ENCODE results near the gene KATNB1.

Gene KATNB1

GRCh38 chr16:57749101-57749692 is 13.6 kb downstream of the KATNB1 start:
- Mint-ChIP-seq H3K36me3 (ENCODE audit: low read depth) (peaks cover 67% of the 10 kb centered on the region), H3K4me1 (ENCODE audit: low read depth) (no peaks in the 10 kb centered on the region), H3K27me3 (no peaks in the 10 kb centered on the region), H3K9me3 (no peaks in the 10 kb centered on the region), H3K4me3 (no peak overlapping the region), H3K27ac (no peak overlapping the region)
- intact Hi-C loops (cut with micrococcal nuclease): no loop called here

- no peaks in the 10 kb centered on the region for H3K9me3 Mint-ChIP-seq
- H3K27me3 Mint-ChIP-seq: no peaks in the 10 kb centered on the region
- H3K27ac Mint-ChIP-seq: no peak overlapping the region
- no peaks in the 10 kb centered on the region for H3K4me1 Mint-ChIP-seq (ENCODE audit: low read depth)
- no peak overlapping the region for H3K4me3 Mint-ChIP-seq
- peaks cover 67% of the 10 kb centered on the region for H3K36me3 Mint-ChIP-seq (ENCODE audit: low read depth)
- intact Hi-C loops (cut with micrococcal nuclease): no loop called here
Observed at GRCh38 chr16:57749856-57750452, 14.4 kb downstream of the KATNB1 start.

GRCh38 chr16:57750796-57751538 is 15.4 kb downstream of the KATNB1 start:
- Mint-ChIP-seq H3K4me1 (ENCODE audit: low read depth) (peaks cover 4% of the 10 kb centered on the region), H3K4me3 (no peak overlapping the region), H3K27ac (no peak overlapping the region), H3K9me3 (no peaks in the 10 kb centered on the region), H3K27me3 (no peaks in the 10 kb centered on the region), H3K36me3 (ENCODE audit: low read depth) (peaks cover 74% of the 10 kb centered on the region)
- intact Hi-C loops (cut with micrococcal nuclease): no loop called here

- intact Hi-C loops (cut with micrococcal nuclease): no loop called here
- Mint-ChIP-seq H3K4me3 (no peak overlapping the region), H3K4me1 (ENCODE audit: low read depth) (peaks cover 10% of the 10 kb centered on the region), H3K9me3 (no peaks in the 10 kb centered on the region), H3K36me3 (ENCODE audit: low read depth) (peaks cover 80% of the 10 kb centered on the region), H3K27me3 (no peaks in the 10 kb centered on the region), H3K27ac (no peak overlapping the region)
Observed at GRCh38 chr16:57751539-57752202, 16.1 kb downstream of the KATNB1 start.

GRCh38 chr16:57752203-57752580 is 16.6 kb downstream of the KATNB1 start:
- no peaks in the 10 kb centered on the region for H3K27me3 Mint-ChIP-seq
- H3K4me1 Mint-ChIP-seq (ENCODE audit: low read depth): peaks cover 10% of the 10 kb centered on the region
- no peak overlapping the region for H3K4me3 Mint-ChIP-seq
- intact Hi-C loops (cut with micrococcal nuclease): no loop called here
- H3K27ac Mint-ChIP-seq: no peak overlapping the region
- no peaks in the 10 kb centered on the region for H3K9me3 Mint-ChIP-seq
- peaks cover 77% of the 10 kb centered on the region for H3K36me3 Mint-ChIP-seq (ENCODE audit: low read depth)

GRCh38 chr16:57752581-57753447 is 17.2 kb downstream of the KATNB1 start:
- Mint-ChIP-seq H3K4me3 (no peak overlapping the region), H3K27ac (no peak overlapping the region), H3K27me3 (no peaks in the 10 kb centered on the region), H3K36me3 (ENCODE audit: low read depth) (peaks cover 77% of the 10 kb centered on the region), H3K9me3 (no peaks in the 10 kb centered on the region), H3K4me1 (ENCODE audit: low read depth) (peaks cover 10% of the 10 kb centered on the region)
- intact Hi-C loops (cut with micrococcal nuclease): no loop called here

- no peaks in the 10 kb centered on the region for H3K27me3 Mint-ChIP-seq
- H3K27ac Mint-ChIP-seq: no peak overlapping the region
- intact Hi-C loops (cut with micrococcal nuclease): no loop called here
- peaks cover 10% of the 10 kb centered on the region for H3K4me1 Mint-ChIP-seq (ENCODE audit: low read depth)
- H3K4me3 Mint-ChIP-seq: no peak overlapping the region
- no peaks in the 10 kb centered on the region for H3K9me3 Mint-ChIP-seq
- peaks cover 81% of the 10 kb centered on the region for H3K36me3 Mint-ChIP-seq (ENCODE audit: low read depth)
Observed at GRCh38 chr16:57753448-57754353, 18.1 kb downstream of the KATNB1 start.

GRCh38 chr16:57754354-57755060 is 18.9 kb downstream of the KATNB1 start:
- Mint-ChIP-seq H3K4me1 (ENCODE audit: low read depth) (peaks cover 10% of the 10 kb centered on the region), H3K27ac (no peak overlapping the region), H3K4me3 (no peak overlapping the region), H3K36me3 (ENCODE audit: low read depth) (peaks cover 84% of the 10 kb centered on the region), H3K9me3 (no peaks in the 10 kb centered on the region), H3K27me3 (no peaks in the 10 kb centered on the region)
- intact Hi-C loops (cut with micrococcal nuclease): no loop called here

- Mint-ChIP-seq H3K27me3 (no peaks in the 10 kb centered on the region), H3K36me3 (ENCODE audit: low read depth) (peaks cover 91% of the 10 kb centered on the region), H3K9me3 (no peaks in the 10 kb centered on the region), H3K4me1 (ENCODE audit: low read depth) (peaks cover 15% of the 10 kb centered on the region), H3K27ac (no peak overlapping the region), H3K4me3 (no peak overlapping the region)
- intact Hi-C loops (cut with micrococcal nuclease): no loop called here
Observed at GRCh38 chr16:57755061-57755684, 19.6 kb downstream of the KATNB1 start.

- Mint-ChIP-seq H3K27ac (no peak overlapping the region), H3K4me3 (no peak overlapping the region), H3K36me3 (ENCODE audit: low read depth) (peaks cover 94% of the 10 kb centered on the region), H3K4me1 (ENCODE audit: low read depth) (peaks cover 17% of the 10 kb centered on the region), H3K9me3 (no peaks in the 10 kb centered on the region), H3K27me3 (no peaks in the 10 kb centered on the region)
- intact Hi-C loops (cut with micrococcal nuclease): loop anchor here (2.0 kb wide), 1 partner anchor 245 kb away; the partner anchor contains the start of genes USB1 and ZNF319
Observed at GRCh38 chr16:57755726-57756423, 20.3 kb downstream of the KATNB1 start.

- no peak overlapping the region for H3K27ac Mint-ChIP-seq
- intact Hi-C loops (cut with micrococcal nuclease): loop anchor here (1.0 to 2.0 kb wide), 3 partner anchors 107 to 249 kb away; partner anchors contain the start of genes USB1 and ZNF319
- no peaks in the 10 kb centered on the region for H3K9me3 Mint-ChIP-seq
- H3K4me3 Mint-ChIP-seq: no peak overlapping the region
- H3K4me1 Mint-ChIP-seq (ENCODE audit: low read depth): peaks cover 17% of the 10 kb centered on the region
- H3K27me3 Mint-ChIP-seq: no peaks in the 10 kb centered on the region
- peaks cover 94% of the 10 kb centered on the region for H3K36me3 Mint-ChIP-seq (ENCODE audit: low read depth)
Observed at GRCh38 chr16:57756424-57757325, 21.1 kb downstream of the KATNB1 start.
